Measurements from ENCODE around the gene RASSF10. TPM values are rescaled to one million over a fixed set of nuclear protein-coding genes. Genes with fewer than 3 reads are reported as not detected.

The RASSF10 gene
- total RNA-seq, 1 experiment from 2014 or later, result 2.4 TPM

- Histone ChIP-seq H4K8ac (replicated peaks; ENCODE audit: insufficient read length, low read depth, low read length) (no peak overlapping the region), H4K91ac (ENCODE audit: insufficient read length, low read depth, low read length) (no peak overlapping the region), H3K27me3 (ENCODE audit: insufficient read depth, low read length) (no peaks in the 10 kb centered on the region), H3K23me2 (ENCODE audit: insufficient read length, low read depth, low read length, poor library complexity, severe bottlenecking) (no peaks in the 10 kb centered on the region), H2BK20ac (ENCODE audit: low read depth, low read length, poor library complexity, severe bottlenecking) (no peak overlapping the region), H2AK5ac (ENCODE audit: insufficient read length, low read length) (no peak overlapping the region), H3K56ac (ENCODE audit: insufficient read length, low read depth, low read length) (no peak overlapping the region), H4K20me1 (ENCODE audit: control insufficient read depth, insufficient read depth, insufficient read length) (no peaks in the 10 kb centered on the region), H3K79me2 (ENCODE audit: insufficient read depth, low read length) (no peaks in the 10 kb centered on the region), H3K79me1 (ENCODE audit: insufficient read depth, low read depth, low read length, poor library complexity, severe bottlenecking) (no peaks in the 10 kb centered on the region), H3K18ac (ENCODE audit: insufficient read length, low read depth, low read length) (no peak overlapping the region), H3K9ac (ENCODE audit: extremely low read depth, insufficient read length, low read length) (no peak overlapping the region), H3K9me3 (ENCODE audit: control insufficient read depth, low read depth, low read length) (no peaks in the 10 kb centered on the region), H2BK5ac (ENCODE audit: insufficient read length, low read length) (no peak overlapping the region), H2BK12ac (ENCODE audit: insufficient read length, low read depth, low read length) (no peak overlapping the region), H3K23ac (ENCODE audit: insufficient read length, low read depth, low read length) (no peak overlapping the region), H2BK120ac (ENCODE audit: low read depth, low read length, poor library complexity, severe bottlenecking) (no peak overlapping the region), H3K27ac (ENCODE audit: insufficient read length, low read depth, low read length) (no peak overlapping the region), H3K14ac (ENCODE audit: insufficient read depth, low read length) (no peak overlapping the region), H3K4me1 (ENCODE audit: insufficient read depth, low read length) (no peaks in the 10 kb centered on the region), H2BK15ac (ENCODE audit: low read depth, low read length) (no peak overlapping the region), H3K4ac (ENCODE audit: low read depth, low read length) (no peak overlapping the region), H3K4me2 (ENCODE audit: insufficient read depth, insufficient read length, low read length) (no peak overlapping the region), H4K5ac (ENCODE audit: insufficient read length, low read depth, low read length) (no peak overlapping the region), H2AFZ (ENCODE audit: low read length) (no peak overlapping the region), H3T11ph (ENCODE audit: low read length) (no peak overlapping the region)
- no CpG with 5 or more reads among the region's 5 CpGs for WGBS (ENCODE audit: extremely low coverage, insufficient read length, low lambda C conversion rate)
- H3K36me3 Mint-ChIP-seq (ENCODE audit: insufficient read depth in 1 of 3, low read depth in 3 of 3), result peaks cover 1 to 6% (median 2%) of the 10 kb centered on the region in 3 experiments; a peak in 3 of 7 replicates
- peaks cover 5 to 10% of the 10 kb centered on the region in 2 experiments for H3K9me3 Mint-ChIP-seq
- no peak overlapping the region for H3K27ac Mint-ChIP-seq
- H3K27me3 Mint-ChIP-seq (ENCODE audit: low read depth), result peaks cover 11% of the 10 kb centered on the region
- H3K4me3 Mint-ChIP-seq, result no peak overlapping the region
- H3K4me1 Mint-ChIP-seq, result peaks cover 16 to 18% of the 10 kb centered on the region in 2 experiments
- no peak for TF ChIP-seq CTCF (conservative IDR thresholded peaks at IDR 0.05)
- no peak for DNase-seq
Measured at GRCh38 chr11:13000721-13001120, 8.4 kb upstream of the RASSF10 start.

All from H9 (cell line).